ENCODE measurements around the gene NFASC.

Gene NFASC

GRCh38 chr1:204950353-204951001 lies 79.8 kb downstream of the NFASC start:
- in situ Hi-C loops (cut with MboI; ENCODE audit: low sequenced_read_pairs), result no loop called here

GRCh38 chr1:204958317-204959307 lies 88.0 kb downstream of the NFASC start:
- in situ Hi-C loops (cut with MboI; ENCODE audit: low sequenced_read_pairs), result no loop called here

GRCh38 chr1:204959374-204959773 lies 88.7 kb downstream of the NFASC start:
- in situ Hi-C loops (cut with MboI; ENCODE audit: low sequenced_read_pairs), result no loop called here

GRCh38 chr1:204959836-204960235 lies 89.2 kb downstream of the NFASC start:
- in situ Hi-C loops (cut with MboI; ENCODE audit: low sequenced_read_pairs), result no loop called here

- in situ Hi-C loops (cut with MboI; ENCODE audit: low sequenced_read_pairs), result no loop called here
Observed at GRCh38 chr1:204960306-204961125, 89.9 kb downstream of the NFASC start.

GRCh38 chr1:204961765-204962419 lies 91.2 kb downstream of the NFASC start:
- in situ Hi-C loops (cut with MboI; ENCODE audit: low sequenced_read_pairs), result no loop called here

GRCh38 chr1:204962742-204963632 lies 92.3 kb downstream of the NFASC start:
- in situ Hi-C loops (cut with MboI; ENCODE audit: low sequenced_read_pairs), result no loop called here

GRCh38 chr1:204967451-204967850 lies 96.8 kb downstream of the NFASC start:
- in situ Hi-C loops (cut with MboI; ENCODE audit: low sequenced_read_pairs), result no loop called here

- in situ Hi-C loops (cut with MboI; ENCODE audit: low sequenced_read_pairs), result no loop called here
Observed at GRCh38 chr1:204968135-204968534, 97.5 kb downstream of the NFASC start.

GRCh38 chr1:204968951-204969350 lies 98.3 kb downstream of the NFASC start:
- in situ Hi-C loops (cut with MboI; ENCODE audit: low sequenced_read_pairs), result no loop called here

- in situ Hi-C loops (cut with MboI; ENCODE audit: low sequenced_read_pairs), result no loop called here
Observed at GRCh38 chr1:204970937-204971336, 100.3 kb downstream of the NFASC start.

GRCh38 chr1:204971517-204972336 lies 101.1 kb downstream of the NFASC start:
- in situ Hi-C loops (cut with MboI; ENCODE audit: low sequenced_read_pairs), result no loop called here

GRCh38 chr1:204972426-204972825 lies 101.8 kb downstream of the NFASC start:
- in situ Hi-C loops (cut with MboI; ENCODE audit: low sequenced_read_pairs), result no loop called here

- in situ Hi-C loops (cut with MboI; ENCODE audit: low sequenced_read_pairs), result no loop called here
Observed at GRCh38 chr1:204973449-204973848, 102.8 kb downstream of the NFASC start.

GRCh38 chr1:204974327-204974726 lies 103.7 kb downstream of the NFASC start:
- in situ Hi-C loops (cut with MboI; ENCODE audit: low sequenced_read_pairs), result no loop called here

- in situ Hi-C loops (cut with MboI; ENCODE audit: low sequenced_read_pairs), result loop anchor here (25.0 kb wide), 1 partner anchor 287 kb away; no protein-coding TSS in a partner anchor
Observed at GRCh38 chr1:204975021-204975420, 104.4 kb downstream of the NFASC start.

GRCh38 chr1:204975568-204976235 lies 105.0 kb downstream of the NFASC start:
- in situ Hi-C loops (cut with MboI; ENCODE audit: low sequenced_read_pairs), result loop anchor here (25.0 kb wide), 1 partner anchor 287 kb away; no protein-coding TSS in a partner anchor

- in situ Hi-C loops (cut with MboI; ENCODE audit: low sequenced_read_pairs), result loop anchor here (25.0 kb wide), 1 partner anchor 286 kb away; no protein-coding TSS in a partner anchor
Observed at GRCh38 chr1:204976646-204977045, 106.0 kb downstream of the NFASC start.
